Amniotic stem cell (primary cell): ENCODE measurements around the gene LY6G6D.
A peak's percentile ranks its signal among the peaks of the same experiment; 100 is the strongest.
"Not testable (repeated sequence)": the region's sequence is repeated elsewhere in the genome, so short reads cannot be mapped to it uniquely, and the experiment has no call there.

Experiments
- DNase-seq: peaks from one replicate; lab custom pipeline; 2025; lab: John Stamatoyannopoulos, UW

Gene LY6G6D

GRCh38 chr6:31692353-31692752, 22.8 kb upstream of the LY6G6D start:
- no peak for DNase-seq

GRCh38 chr6:31692886-31693285, 22.3 kb upstream of the LY6G6D start:
- DNase-seq: no peak

GRCh38 chr6:31693535-31693934, 21.6 kb upstream of the LY6G6D start:
- DNase-seq: no peak

- no peak for DNase-seq
Observed at GRCh38 chr6:31697555-31697954, 17.6 kb upstream of the LY6G6D start.

GRCh38 chr6:31700740-31701401, 14.3 kb upstream of the LY6G6D start:
- DNase-seq: no peak

GRCh38 chr6:31701666-31702404, 13.3 kb upstream of the LY6G6D start:
- DNase-seq: no peak

- DNase-seq: no peak
Observed at GRCh38 chr6:31702405-31702818, 12.7 kb upstream of the LY6G6D start.

GRCh38 chr6:31702819-31703716, 12.1 kb upstream of the LY6G6D start, which contains the start of gene ABHD16A:
ABHD16A (minus strand) TSS chr6:31703324; CDS start chr6:31703281, 43 bp downstream.
- DNase-seq: peak; percentile 87

GRCh38 chr6:31705931-31706330, 9.2 kb upstream of the LY6G6D start:
- no peak for DNase-seq

GRCh38 chr6:31706599-31706998, 8.5 kb upstream of the LY6G6D start, which contains the start of gene LY6G6F:
LY6G6F (plus strand) TSS chr6:31706866; CDS start chr6:31706907, 41 bp downstream.
- DNase-seq: no peak

- no peak for DNase-seq
Observed at GRCh38 chr6:31707701-31708100, 7.4 kb upstream of the LY6G6D start.

GRCh38 chr6:31708224-31708623, 6.9 kb upstream of the LY6G6D start:
- no peak for DNase-seq

- not testable (repeated sequence) for DNase-seq
Observed at GRCh38 chr6:31709157-31709556, 6.0 kb upstream of the LY6G6D start.

- no peak for DNase-seq
Observed at GRCh38 chr6:31710523-31711219, 4.5 kb upstream of the LY6G6D start.

- DNase-seq: no peak
Observed at GRCh38 chr6:31711233-31711632, 3.9 kb upstream of the LY6G6D start.

- DNase-seq: no peak
Observed at GRCh38 chr6:31712296-31712695, 2.9 kb upstream of the LY6G6D start.

GRCh38 chr6:31713465-31713864, 1.7 kb upstream of the LY6G6D start:
- no peak for DNase-seq

GRCh38 chr6:31713991-31714684, 1.0 kb upstream of the LY6G6D start:
- DNase-seq: no peak

- no peak for DNase-seq
Observed at GRCh38 chr6:31717499-31718222, 2.5 kb downstream of the LY6G6D start.

GRCh38 chr6:31718265-31718664, 3.1 kb downstream of the LY6G6D start:
- no peak for DNase-seq
